Endothelial cell (in vitro differentiated cells): Measurements from ENCODE around the gene NXF1. TPM values are rescaled to one million over a fixed set of nuclear protein-coding genes. Genes with fewer than 3 reads are reported as not detected.

ENCODE experiments used
- DNase-seq: peaks from one replicate; pipeline ENCODE4 v3.0.0; 2021; ENCODE audit warnings: low spot score
- H3K27ac Mint-ChIP-seq: one replicate; pipeline ENCODE4 v1.8.0; 2021; ENCODE audit warnings: mixed read lengths, inconsistent platforms; ENCODE audit not compliant: unreplicated experiment
- H3K27me3 Mint-ChIP-seq: one replicate; pipeline ENCODE4 v1.8.0; 2021; ENCODE audit warnings: mild to moderate bottlenecking, moderate library complexity, mixed read lengths, inconsistent platforms; ENCODE audit not compliant: unreplicated experiment
- H3K36me3 Mint-ChIP-seq: one replicate; pipeline ENCODE4 v1.8.0; 2021; ENCODE audit warnings: mild to moderate bottlenecking, low read depth, mixed read lengths, inconsistent platforms; ENCODE audit not compliant: unreplicated experiment
- H3K4me1 Mint-ChIP-seq: one replicate; pipeline ENCODE4 v1.8.0; 2021; ENCODE audit warnings: mild to moderate bottlenecking, mixed read lengths, inconsistent platforms; ENCODE audit not compliant: unreplicated experiment
- H3K4me3 Mint-ChIP-seq: one replicate; pipeline ENCODE4 v1.8.0; 2021; ENCODE audit warnings: mild to moderate bottlenecking, mixed read lengths, inconsistent platforms; ENCODE audit not compliant: unreplicated experiment
- H3K9me3 Mint-ChIP-seq: one replicate; pipeline ENCODE4 v1.8.0; 2021; ENCODE audit warnings: mixed read lengths, inconsistent platforms; ENCODE audit not compliant: unreplicated experiment
- total RNA-seq: library from RNA; stranded (reverse); fragmentation: NEBNext Ultra II Directional; extraction: Animal tissue kit (Norgen Biotek cat#: 25700); gene quantifications from one replicate; pipeline ENCODE4 v1.2.1, GENCODE V29; 2021; ENCODE audit not compliant: unreplicated experiment
- TF ChIP-seq, protein P1 (sequence below): fragments of 200-600 bp; sonication (generic); IDR thresholded peaks from one replicate; pipeline ENCODE4 v1.5.0; 2021; ENCODE audit warnings: antibody characterized with exemption; ENCODE audit not compliant: unreplicated experiment

The NXF1 gene
- total RNA-seq, 1 donor from 2014 or later = 50.8 TPM

DNA sequence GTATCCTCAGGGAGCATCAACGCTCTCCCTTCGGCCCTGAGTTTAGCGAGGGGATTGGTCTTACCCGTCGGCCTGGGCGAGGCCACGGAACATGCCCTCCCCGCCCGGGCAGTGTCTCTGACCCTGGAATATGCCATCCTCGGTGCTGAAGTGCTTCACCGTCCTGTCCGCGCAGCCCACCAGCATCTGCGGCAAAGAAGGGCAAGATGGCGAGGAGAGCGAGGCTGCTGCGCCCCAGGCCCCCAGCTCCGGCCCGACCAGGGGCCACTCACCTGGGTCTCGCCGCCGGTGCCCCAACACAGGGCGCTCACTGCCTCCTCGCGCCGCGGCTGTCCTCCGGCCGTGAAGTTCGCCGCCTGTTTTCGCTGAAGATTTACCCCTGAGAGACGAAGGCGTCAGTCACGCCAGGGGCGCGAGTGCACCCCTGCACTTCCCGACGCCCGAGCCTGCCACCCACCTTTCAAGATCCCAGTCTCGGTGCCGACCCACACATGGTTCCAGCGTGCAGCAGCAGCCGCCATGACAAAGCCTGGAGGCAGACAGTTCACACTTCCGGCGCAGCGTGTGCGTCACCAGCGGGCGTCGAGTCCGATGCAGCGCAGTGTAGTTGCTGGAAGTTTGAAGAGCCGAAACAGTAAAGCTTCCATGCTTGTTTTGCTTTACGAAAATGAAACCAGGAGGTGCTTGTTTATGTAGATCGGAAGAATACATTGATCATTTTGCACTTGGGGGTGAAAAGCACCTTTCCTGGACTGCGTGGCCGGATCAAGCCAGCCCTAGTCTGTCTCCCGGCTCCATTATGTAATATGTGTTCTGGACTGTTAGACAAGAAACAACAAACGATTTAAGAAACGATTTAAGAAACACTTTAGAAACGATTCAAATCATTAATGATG lies 34.1 kb upstream of the NXF1 start, which contains the start of gene WDR74:
WDR74 (minus strand) TSS at position 541 of the 896 bp plus-strand sequence; CDS start at position 521, 20 bp downstream.
- Mint-ChIP-seq H3K27me3 (peaks cover 15% of the 10 kb centered on the region), H3K27ac (no peak within 1 kb of the TSS), H3K4me1 (peaks cover 10% of the 10 kb centered on the region), H3K4me3 (peak within 1 kb of the TSS; percentile 100), H3K9me3 (no peaks in the 10 kb centered on the region), H3K36me3 (peaks cover 21% of the 10 kb centered on the region)
- TF ChIP-seq, protein P1, sequence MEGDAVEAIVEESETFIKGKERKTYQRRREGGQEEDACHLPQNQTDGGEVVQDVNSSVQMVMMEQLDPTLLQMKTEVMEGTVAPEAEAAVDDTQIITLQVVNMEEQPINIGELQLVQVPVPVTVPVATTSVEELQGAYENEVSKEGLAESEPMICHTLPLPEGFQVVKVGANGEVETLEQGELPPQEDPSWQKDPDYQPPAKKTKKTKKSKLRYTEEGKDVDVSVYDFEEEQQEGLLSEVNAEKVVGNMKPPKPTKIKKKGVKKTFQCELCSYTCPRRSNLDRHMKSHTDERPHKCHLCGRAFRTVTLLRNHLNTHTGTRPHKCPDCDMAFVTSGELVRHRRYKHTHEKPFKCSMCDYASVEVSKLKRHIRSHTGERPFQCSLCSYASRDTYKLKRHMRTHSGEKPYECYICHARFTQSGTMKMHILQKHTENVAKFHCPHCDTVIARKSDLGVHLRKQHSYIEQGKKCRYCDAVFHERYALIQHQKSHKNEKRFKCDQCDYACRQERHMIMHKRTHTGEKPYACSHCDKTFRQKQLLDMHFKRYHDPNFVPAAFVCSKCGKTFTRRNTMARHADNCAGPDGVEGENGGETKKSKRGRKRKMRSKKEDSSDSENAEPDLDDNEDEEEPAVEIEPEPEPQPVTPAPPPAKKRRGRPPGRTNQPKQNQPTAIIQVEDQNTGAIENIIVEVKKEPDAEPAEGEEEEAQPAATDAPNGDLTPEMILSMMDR = no peak
- DNase-seq = peak; percentile 83

DNA sequence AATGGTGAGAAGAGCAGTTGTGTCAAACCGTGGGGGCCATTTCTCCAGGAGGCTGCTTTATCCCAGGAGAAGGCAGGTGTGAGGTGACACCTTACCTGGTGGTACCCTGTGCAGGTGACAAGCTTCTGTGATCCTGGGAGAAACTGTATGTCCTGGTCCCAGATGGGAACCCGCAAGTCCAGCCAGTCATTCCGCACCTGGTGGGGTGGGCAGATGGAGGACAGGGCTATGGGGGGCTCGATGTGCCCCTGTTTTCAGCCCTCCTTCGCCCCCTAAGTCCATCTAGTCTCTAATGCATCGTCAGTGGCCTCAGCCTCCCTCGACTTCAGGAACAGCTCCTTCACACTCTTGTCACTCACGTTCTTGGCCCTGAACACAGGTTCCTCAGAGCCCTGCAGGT lies 30.1 kb upstream of the NXF1 start:
- peaks cover 24% of the 10 kb centered on the region for H3K27me3 Mint-ChIP-seq
- no peaks in the 10 kb centered on the region for H3K9me3 Mint-ChIP-seq
- peaks cover 30% of the 10 kb centered on the region for H3K36me3 Mint-ChIP-seq
- H3K27ac Mint-ChIP-seq = peak overlapping the region; percentile 17
- no peak overlapping the region for H3K4me3 Mint-ChIP-seq
- TF ChIP-seq, protein P1 = no peak
- DNase-seq = no peak
- H3K4me1 Mint-ChIP-seq = peaks cover 26% of the 10 kb centered on the region

DNA sequence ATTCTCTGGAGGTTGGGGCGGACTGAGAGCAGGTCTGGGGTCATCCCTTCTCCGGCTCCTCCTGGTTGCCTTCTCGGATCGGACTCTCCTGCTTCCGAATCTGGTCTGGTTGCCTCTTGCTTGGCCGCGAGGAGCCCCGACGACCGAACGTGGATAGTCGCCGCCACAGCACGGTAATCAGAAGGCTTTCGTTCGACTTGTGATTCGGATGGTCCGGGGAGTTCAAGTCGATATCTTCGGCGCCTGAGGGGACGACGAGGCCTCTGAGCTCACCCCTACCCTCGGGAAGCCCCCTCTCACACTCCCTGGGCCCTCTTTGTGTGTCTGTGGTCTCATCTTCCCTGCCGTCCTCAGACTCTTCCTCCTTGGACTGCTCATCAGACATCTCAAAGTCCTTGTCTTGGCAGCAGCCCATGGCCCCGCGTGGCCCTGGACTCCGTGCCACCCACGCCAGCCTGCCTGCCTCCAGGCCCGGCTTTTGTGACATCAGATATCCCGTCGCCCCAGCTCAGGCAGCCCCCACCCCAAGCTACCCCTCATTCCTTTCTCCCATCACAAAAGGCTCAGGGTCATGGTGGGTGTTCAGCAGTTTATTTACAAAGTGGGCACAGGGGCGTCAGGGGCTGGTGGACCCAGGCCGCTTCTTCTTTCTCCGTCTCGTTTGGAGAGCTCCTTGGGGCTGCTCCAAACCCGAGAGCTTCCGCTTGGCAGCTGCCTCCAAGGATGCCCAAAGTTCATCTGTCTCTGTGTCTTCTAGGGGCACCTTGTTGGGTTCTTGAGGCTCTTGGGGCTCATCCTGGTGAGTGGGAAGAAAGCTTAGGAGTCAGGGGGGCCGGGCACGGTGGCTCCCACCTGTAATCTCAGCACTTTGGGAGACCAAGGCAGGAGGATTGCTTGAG lies 27.3 kb upstream of the NXF1 start, which contains the start of gene TEX54:
TEX54 (minus strand) TSS at position 506 of the 899 bp plus-strand sequence.
- peaks cover 15% of the 10 kb centered on the region for H3K27me3 Mint-ChIP-seq
- H3K4me3 Mint-ChIP-seq = peak within 1 kb of the TSS; percentile 99
- peaks cover 30% of the 10 kb centered on the region for H3K36me3 Mint-ChIP-seq
- H3K9me3 Mint-ChIP-seq = no peaks in the 10 kb centered on the region
- H3K4me1 Mint-ChIP-seq = peaks cover 23% of the 10 kb centered on the region
- DNase-seq = peak; percentile 13
- TF ChIP-seq, protein P1 = no peak
- peak within 1 kb of the TSS; percentile 99 for H3K27ac Mint-ChIP-seq

DNA sequence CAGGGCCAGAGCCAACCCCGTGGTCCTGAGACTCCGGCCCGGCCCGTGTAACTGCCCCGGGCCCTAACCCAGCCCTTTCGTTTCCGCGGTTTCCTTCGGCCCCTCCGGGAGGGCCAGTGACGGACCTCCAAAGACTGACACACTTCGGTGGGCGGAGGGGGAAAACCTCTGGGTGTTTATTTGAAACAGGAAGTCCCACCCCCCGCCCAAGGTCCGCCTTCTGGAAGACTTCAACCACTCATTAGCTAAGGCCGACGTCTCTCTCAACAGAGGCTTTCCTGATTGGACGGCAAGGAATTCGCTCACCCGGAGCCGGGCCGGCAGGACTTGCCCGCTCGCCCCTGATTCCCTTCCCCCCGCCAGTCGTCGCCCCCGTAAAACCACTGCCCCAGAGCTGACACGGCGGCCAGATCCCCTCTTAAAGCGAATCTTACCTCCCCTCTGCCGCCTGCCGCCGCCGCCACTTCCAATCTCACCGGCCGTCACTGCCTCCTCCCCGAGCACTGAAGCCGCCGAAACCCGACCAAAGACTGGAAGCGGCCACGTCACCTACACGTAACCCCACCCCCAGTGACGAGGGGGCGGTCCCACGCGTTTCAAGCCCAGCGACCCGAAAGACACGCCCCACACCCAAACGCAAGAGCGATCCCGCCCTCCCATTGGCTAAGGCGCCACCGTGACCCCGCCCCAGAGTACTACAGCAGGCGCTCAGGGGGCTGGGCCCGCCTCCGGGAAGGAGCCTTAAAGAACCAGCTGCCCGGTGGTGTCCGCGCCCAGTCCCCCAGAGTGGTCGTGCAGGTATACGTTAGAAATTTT lies 26.5 kb upstream of the NXF1 start, which contains the start of gene STX5:
STX5 (minus strand) TSS at position 532 of the 816 bp plus-strand sequence. CDS start 808 bp downstream, outside the sequence.
- TF ChIP-seq, protein P1 = no peak
- H3K27ac Mint-ChIP-seq = peak within 1 kb of the TSS; percentile 99
- peak within 1 kb of the TSS; percentile 99 for H3K4me3 Mint-ChIP-seq
- peaks cover 23% of the 10 kb centered on the region for H3K4me1 Mint-ChIP-seq
- H3K9me3 Mint-ChIP-seq = no peaks in the 10 kb centered on the region
- peaks cover 15% of the 10 kb centered on the region for H3K27me3 Mint-ChIP-seq
- H3K36me3 Mint-ChIP-seq = peaks cover 37% of the 10 kb centered on the region
- DNase-seq = peak; percentile 99
